ENCODE results near the gene MRNIP. TPM values are rescaled to one million over a fixed set of nuclear protein-coding genes. Genes with fewer than 3 reads are reported as not detected.

The MRNIP gene
- total and polyA plus RNA-seq, 2 of the 4 experiments (the other 2 are of a cell fraction): 6.6 to 24.7 TPM

DNA sequence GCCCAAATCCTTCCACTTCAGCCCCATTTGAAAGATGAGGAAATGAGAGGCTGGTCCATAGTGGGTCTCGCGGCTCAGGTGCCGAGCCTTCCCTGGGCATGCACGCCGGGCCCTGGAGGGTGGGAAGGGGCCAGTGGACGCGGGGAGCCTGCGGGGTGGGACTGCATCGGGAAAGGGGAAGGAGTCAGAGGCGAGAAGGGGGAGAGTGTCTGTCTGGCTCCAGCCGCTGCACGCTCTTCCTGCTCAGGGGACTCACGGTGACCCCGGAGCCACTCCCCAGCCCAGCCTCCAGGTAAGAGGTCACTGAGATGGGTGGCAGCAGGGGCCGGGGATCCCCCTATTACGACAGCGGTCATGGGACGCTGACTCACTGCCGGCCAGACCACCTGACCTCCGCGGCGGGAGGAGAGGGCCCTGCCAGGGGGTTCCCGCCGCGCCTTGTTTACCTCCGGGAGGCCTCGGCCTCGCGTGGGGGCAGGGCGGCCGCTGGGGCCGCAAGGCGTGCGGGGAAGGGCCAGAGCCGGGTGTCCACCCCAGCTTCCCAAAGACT lies 39.8 kb downstream of the MRNIP start (continued):
- TF ChIP-seq BHLHE40 (IDR thresholded peaks at IDR 0.05; ENCODE audit: low read depth, low read length): peak; percentile 18; the same call in 1 of the 2 replicates

GRCh38 chr5:179817890-179818745 lies 40.5 kb downstream of the MRNIP start:
- Histone ChIP-seq H3K79me1 (ENCODE audit: low read depth in 1 of 2, low read length in 2 of 2) (peaks cover 4 to 34% of the 10 kb centered on the region in 2 experiments), H2BK20ac (ENCODE audit: low read depth, low read length) (peak overlapping the region; percentile 89), H3K56ac (ENCODE audit: extremely low read depth, insufficient read depth, low read length) (no peak overlapping the region), H3K27me3 (ENCODE audit: control insufficient read depth, insufficient read depth, low read length) (no peaks in the 10 kb centered on the region), H2BK15ac (ENCODE audit: low read depth, low read length) (peak overlapping the region; percentile 87; the same call in 2 of the 3 replicates), H2AK5ac (ENCODE audit: low read depth, low read length) (peak overlapping the region; percentile 96), H2BK120ac (ENCODE audit: low read depth, low read length) (peak overlapping the region; percentile 96), H3K23ac (ENCODE audit: low read depth, low read length) (peak overlapping the region; percentile 91), H3K14ac (replicated peaks; ENCODE audit: low read depth, low read length) (peak overlapping the region; percentile 93), H4K5ac (ENCODE audit: low read depth, low read length) (peak overlapping the region; percentile 81), H3K4ac (ENCODE audit: low read depth, low read length) (peak overlapping the region; percentile 97), H2AFZ (replicated peaks; ENCODE audit: low read length, poor library complexity) (peak overlapping the region; percentile 89), H3K4me3 (ENCODE audit: insufficient read depth, low read depth, low read length) (no peak overlapping the region), H3K9me3 (ENCODE audit: control insufficient read depth, insufficient read depth, low read length) (no peaks in the 10 kb centered on the region), H2AK9ac (replicated peaks; ENCODE audit: low read depth, low read length, poor library complexity) (peak overlapping the region; percentile 96), H3K9me1 (ENCODE audit: insufficient read depth, low read length) (peaks cover 29% of the 10 kb centered on the region), H2BK5ac (ENCODE audit: low read depth, low read length, poor library complexity, severe bottlenecking) (peak overlapping the region; percentile 75), H3K18ac (ENCODE audit: low read depth, low read length) (peak overlapping the region; percentile 84), H4K8ac (ENCODE audit: low read depth in 2 of 2, low read length in 2 of 2) (peak overlapping the region; percentile 89 to 93), H3K9ac (ENCODE audit: low read depth, low read length) (peak overlapping the region; percentile 22; the same call in 1 of the 2 replicates), H3K27ac (ENCODE audit: insufficient read depth, low read length) (peak overlapping the region; percentile 99), H4K91ac (ENCODE audit: insufficient read depth, low read depth, low read length) (peak overlapping the region; percentile 95), H3K4me1 (ENCODE audit: control insufficient read depth, insufficient read depth, low read length) (peaks cover 29% of the 10 kb centered on the region), H4K20me1 (ENCODE audit: insufficient read depth, low read length) (peaks cover 25% of the 10 kb centered on the region), H3K4me2 (ENCODE audit: low read depth, low read length) (peak overlapping the region; percentile 60; the same call in 1 of the 2 replicates), H3K36me3 (ENCODE audit: control insufficient read depth, insufficient read depth, low read length) (peaks cover 17% of the 10 kb centered on the region)
- TF ChIP-seq FOS (IDR thresholded peaks at IDR 0.05; ENCODE audit: low read depth, low read length) (no peak), MAZ (IDR thresholded peaks at IDR 0.05; ENCODE audit: borderline replicate concordance, low read depth, low read length) (no peak), MAFK (IDR thresholded peaks at IDR 0.05; ENCODE audit: low read depth, low read length) (no peak), CEBPB (IDR thresholded peaks at IDR 0.05; ENCODE audit: low read depth, low read length) (no peak), POLR2A (IDR thresholded peaks at IDR 0.05; ENCODE audit: low read depth, low read length) (no peak), RAD21 (IDR thresholded peaks at IDR 0.05; ENCODE audit: low read length) (no peak), CHD1 (IDR thresholded peaks at IDR 0.05; ENCODE audit: low read depth, low read length) (no peak), MXI1 (IDR thresholded peaks at IDR 0.05; ENCODE audit: borderline replicate concordance, low read depth, low read length) (no peak), NFE2L2 (IDR thresholded peaks at IDR 0.05; ENCODE audit: low read depth, low read length) (no peak), USF2 (IDR thresholded peaks at IDR 0.05; ENCODE audit: low read depth, low read length) (no peak)
- TF ChIP-seq, protein P1, sequence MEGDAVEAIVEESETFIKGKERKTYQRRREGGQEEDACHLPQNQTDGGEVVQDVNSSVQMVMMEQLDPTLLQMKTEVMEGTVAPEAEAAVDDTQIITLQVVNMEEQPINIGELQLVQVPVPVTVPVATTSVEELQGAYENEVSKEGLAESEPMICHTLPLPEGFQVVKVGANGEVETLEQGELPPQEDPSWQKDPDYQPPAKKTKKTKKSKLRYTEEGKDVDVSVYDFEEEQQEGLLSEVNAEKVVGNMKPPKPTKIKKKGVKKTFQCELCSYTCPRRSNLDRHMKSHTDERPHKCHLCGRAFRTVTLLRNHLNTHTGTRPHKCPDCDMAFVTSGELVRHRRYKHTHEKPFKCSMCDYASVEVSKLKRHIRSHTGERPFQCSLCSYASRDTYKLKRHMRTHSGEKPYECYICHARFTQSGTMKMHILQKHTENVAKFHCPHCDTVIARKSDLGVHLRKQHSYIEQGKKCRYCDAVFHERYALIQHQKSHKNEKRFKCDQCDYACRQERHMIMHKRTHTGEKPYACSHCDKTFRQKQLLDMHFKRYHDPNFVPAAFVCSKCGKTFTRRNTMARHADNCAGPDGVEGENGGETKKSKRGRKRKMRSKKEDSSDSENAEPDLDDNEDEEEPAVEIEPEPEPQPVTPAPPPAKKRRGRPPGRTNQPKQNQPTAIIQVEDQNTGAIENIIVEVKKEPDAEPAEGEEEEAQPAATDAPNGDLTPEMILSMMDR (conservative IDR thresholded peaks at IDR 0.05; ENCODE audit: low read depth, low read length): no peak
- dilution Hi-C loops (cut with HindIII; ENCODE audit: low sequenced_read_pairs, unreplicated experiment): no loop called here
- no peak for ATAC-seq (ENCODE audit: low read depth)
- in situ Hi-C loops (cut with MboI; ENCODE audit: low sequenced_read_pairs): no loop called here
- CTCF ChIA-PET: no interaction called here
- intact Hi-C loops (cut with micrococcal nuclease): no loop called here
- BruUV-seq (replicated peaks): no TSS peak
- no peak for DNase-seq
- POLR2A ChIA-PET (ENCODE audit: unreplicated experiment): interaction anchor here (0.7 kb wide), 1 partner anchor 10 kb away, joined by 4 read pairs; no protein-coding TSS in a partner anchor
- 87% methylated on average over 5 of the region's 14 CpGs; no CpG with 5 or more reads in 1 of the 2 experiments for WGBS, 2 experiments (ENCODE audit: extremely low coverage in 2 of 2, insufficient read length in 1 of 2)

Data from IMR-90 (cell line).